Adipose tissue (tissue), 3 donors: ENCODE data around the gene KCTD5. TPM values are rescaled to one million over a fixed set of nuclear protein-coding genes. Genes with fewer than 3 reads are reported as not detected.
A peak's percentile ranks its signal among the peaks of the same experiment; 100 is the strongest.

ENCODE experiments used
- H3K27ac ChIP-seq: one replicate; pipeline ENCODE4 v1.5.1; 2013; ENCODE audit warnings: low read depth, low read length
- WGBS, 3 donors: extraction: QIAGEN DNeasy Blood & Tissue Kit; methylation state at CpG; one replicate each; pipeline ENCODE4 v1.1.7; 2013; 5-methylcytosine and 5-hydroxymethylcytosine counted together
- polyA plus RNA-seq, 3 donors: library from polyadenylated mRNA; stranded (reverse); fragments of 200-250 nt; gene quantifications; one replicate each; pipeline ENCODE4 v1.2.3, GENCODE V29; 2013
- donor health status: healthy with polysubstance abuse.
- donor health status: Bipolar disorder and iron deficiency.
- donor health status: healthy.

KCTD5 gene
- polyA plus RNA-seq, 3 donors: 6.5 to 17.1 (median 12.2) TPM

DNA sequence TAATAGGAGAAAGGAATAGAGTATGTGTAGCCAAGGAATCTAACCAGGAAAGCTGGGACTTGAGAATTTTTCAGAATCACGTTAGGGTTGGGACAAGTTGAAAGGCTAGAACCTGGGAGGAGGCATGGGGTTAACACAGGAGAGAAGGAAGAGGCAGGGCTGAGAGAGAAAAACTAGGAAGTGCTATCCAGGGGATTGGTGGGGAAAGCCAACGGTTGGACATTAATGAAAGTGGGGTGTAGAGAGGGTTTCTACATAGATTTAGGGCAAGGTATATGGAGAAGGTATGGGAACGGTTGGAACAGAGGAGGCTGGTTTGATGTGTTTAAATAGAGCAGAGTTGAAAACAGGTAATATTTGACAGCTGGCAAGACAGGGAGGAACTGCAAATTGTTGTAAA lies 72.8 kb downstream of the KCTD5 start:
- 13 to 25% (median 25%) methylated on average over 3 of the region's 3 CpGs for WGBS, 3 donors
- H3K27ac ChIP-seq: no peak overlapping the region

DNA sequence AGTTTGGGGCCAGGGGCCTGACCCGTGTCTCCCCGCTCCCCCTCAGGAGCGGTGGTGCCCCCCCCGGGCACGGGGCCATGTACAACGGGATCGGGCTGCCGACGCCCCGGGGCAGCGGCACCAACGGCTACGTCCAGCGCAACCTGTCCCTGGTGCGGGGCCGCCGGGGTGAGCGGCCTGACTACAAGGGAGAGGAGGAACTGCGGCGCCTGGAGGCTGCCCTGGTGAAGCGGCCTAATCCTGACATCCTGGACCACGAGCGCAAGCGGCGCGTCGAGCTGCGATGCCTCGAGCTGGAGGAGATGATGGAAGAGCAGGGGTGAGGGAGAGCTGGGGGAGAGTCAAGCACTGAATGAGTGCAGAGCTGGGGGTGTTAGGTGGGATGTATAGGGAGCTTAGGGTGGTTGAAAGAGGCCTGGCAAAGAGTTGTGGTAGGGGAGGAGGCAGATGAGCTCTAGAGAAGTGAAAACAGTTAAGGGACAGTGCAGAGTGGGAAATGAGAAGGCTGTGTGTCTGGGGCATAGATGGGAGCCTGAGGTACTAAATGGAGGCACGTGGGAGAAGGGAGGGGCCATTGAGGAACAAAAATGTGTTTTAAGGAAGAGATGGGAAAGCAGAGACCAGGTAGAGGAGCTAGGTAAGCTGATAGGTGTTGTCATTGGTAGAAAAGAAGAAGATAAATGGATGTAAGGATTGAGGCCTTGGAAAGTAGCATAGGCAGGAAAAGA lies 74.1 kb downstream of the KCTD5 start:
- H3K27ac ChIP-seq: no peak overlapping the region
- 89 to 90% (median 89%) methylated on average over 28 to 30 of the region's 30 CpGs for WGBS, 3 donors

DNA sequence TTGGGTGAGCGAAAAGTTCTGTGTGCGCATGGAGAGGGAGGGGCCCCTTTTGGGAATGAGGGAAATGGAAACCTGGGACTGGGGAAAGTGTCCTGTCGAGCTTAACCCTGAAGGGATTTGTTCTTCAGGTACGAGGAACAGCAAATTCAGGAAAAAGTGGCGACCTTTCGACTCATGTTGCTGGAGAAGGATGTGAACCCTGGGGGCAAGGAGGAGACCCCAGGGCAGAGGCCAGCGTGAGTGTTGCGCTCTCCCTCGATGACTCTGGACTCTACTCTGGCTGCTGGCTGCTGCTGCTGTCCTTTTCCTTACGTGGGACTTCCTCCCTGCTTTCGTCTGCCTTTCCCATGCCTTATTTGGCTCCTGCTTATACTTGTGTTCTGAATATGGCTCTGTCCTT lies 75.0 kb downstream of the KCTD5 start:
- H3K27ac ChIP-seq: peak overlapping the region; percentile 32
- WGBS, 3 donors: 72 to 82% (median 78%) methylated on average over 11 of the region's 11 CpGs

Other genes with a start within 250 kb of the KCTD5 start
- under 1 TPM; 0.38 to 0.92 (median 0.45) TPM for gene TEDC2, start 222.4 kb upstream of the KCTD5 start, polyA plus RNA-seq
- gene NTN3, start 211.2 kb upstream of the KCTD5 start, polyA plus RNA-seq: under 1 TPM in 2 of 3 donors, not detected in 1; 0.06 to 0.24 TPM
- gene TBC1D24, start 207.4 kb upstream of the KCTD5 start, polyA plus RNA-seq: 10 to 100 TPM in 1 of 3 donors, 1 to 10 TPM in 2; 6.6 to 11.6 (median 7.8) TPM
- 100 to 1,000 TPM in 1 of 3 donors, 10 to 100 TPM in 2; 74.2 to 236 (median 89.1) TPM for gene ATP6V0C, start 168.6 kb upstream of the KCTD5 start, polyA plus RNA-seq
- 10 to 100 TPM; 14.6 to 29.5 (median 29.5) TPM for gene AMDHD2, start 162.2 kb upstream of the KCTD5 start, polyA plus RNA-seq
- under 1 TPM; 0.45 to 0.97 (median 0.66) TPM for gene CEMP1, start 151.1 kb upstream of the KCTD5 start, polyA plus RNA-seq
- gene PDPK1, start 144.5 kb upstream of the KCTD5 start, polyA plus RNA-seq: 10 to 100 TPM; 10.6 to 19.0 (median 15.0) TPM
- 1 to 10 TPM in 2 of 3 donors, under 1 TPM in 1; 0.68 to 1.7 (median 1.3) TPM for gene PRSS27, start 37.7 kb downstream of the KCTD5 start, polyA plus RNA-seq
- gene SRRM2, start 70.1 kb downstream of the KCTD5 start, polyA plus RNA-seq: 100 to 1,000 TPM; 342 to 782 (median 459) TPM
- gene ELOB, start 94.8 kb downstream of the KCTD5 start, polyA plus RNA-seq: 100 to 1,000 TPM; 158 to 472 (median 364) TPM
- not detected for gene PRSS33, start 105.0 kb downstream of the KCTD5 start, polyA plus RNA-seq
- gene PRSS41, start 115.9 kb downstream of the KCTD5 start, polyA plus RNA-seq: not detected
- under 1 TPM in 2 of 3 donors, not detected in 1; 0.39 to 0.77 TPM for gene PRSS21, start 134.7 kb downstream of the KCTD5 start, polyA plus RNA-seq
- gene ZG16B, start 147.8 kb downstream of the KCTD5 start, polyA plus RNA-seq: 1 to 10 TPM in 1 of 3 donors, under 1 TPM in 1, not detected in 1; 0.18 to 2.4 TPM
- gene PRSS22, start 175.6 kb downstream of the KCTD5 start, polyA plus RNA-seq: 1 to 10 TPM in 2 of 3 donors, not detected in 1; 1.2 to 7.9 TPM
- gene FLYWCH2, start 200.7 kb downstream of the KCTD5 start, polyA plus RNA-seq: 10 to 100 TPM; 15.8 to 43.1 (median 32.4) TPM
- gene FLYWCH1, start 229.4 kb downstream of the KCTD5 start, polyA plus RNA-seq: 10 to 100 TPM in 2 of 3 donors, 1 to 10 TPM in 1; 8.8 to 23.7 (median 20.9) TPM